H1 (cell line): ENCODE data around the gene MPPED2. TPM values are rescaled to one million over a fixed set of nuclear protein-coding genes. Genes with fewer than 3 reads are reported as not detected.

ENCODE experiments used
- polyA plus RNA-seq, 7 experiments: library from polyadenylated mRNA; depleted of rRNA in 3 of 7; stranded (reverse) in 5 of 7; unstranded in 2 of 7; fragments of >200 nt in 5 of 7; fragments of 200-250 nt in 2 of 7; gene quantifications; 1 replicate in 5 of 7; 2 replicates in 1 of 7; 4 replicates in 1 of 7; pipeline versions ENCODE4 v1.2.1 to v1.2.3, GENCODE V29; 2011 to 2013; ENCODE audit warnings: missing spikeins in 2 of 7, mixed read lengths in 2 of 7
- total RNA-seq: library from RNA; stranded (reverse); fragmentation: NEBNext Ultra II Directional; extraction: Animal tissue kit (Norgen Biotek cat#: 25700); gene quantifications from 2 replicates; pipeline ENCODE4 v1.2.1, GENCODE V29; 2021
- TF ChIP-seq, protein P1 (sequence below): fragments of 300-600 bp; sonication (generic); IDR thresholded peaks from 2 replicates; pipeline ENCODE4 v1.7.1; 2012; ENCODE audit warnings: low read length, moderate library complexity, mild to moderate bottlenecking, inconsistent platforms; ENCODE audit not compliant: insufficient replicate concordance

Gene MPPED2
- total and polyA plus RNA-seq, 2 of the 8 experiments (the other 6 are each of a cell fraction or from before 2014, with no cell fraction given): 1.3 to 3.5 TPM

DNA sequence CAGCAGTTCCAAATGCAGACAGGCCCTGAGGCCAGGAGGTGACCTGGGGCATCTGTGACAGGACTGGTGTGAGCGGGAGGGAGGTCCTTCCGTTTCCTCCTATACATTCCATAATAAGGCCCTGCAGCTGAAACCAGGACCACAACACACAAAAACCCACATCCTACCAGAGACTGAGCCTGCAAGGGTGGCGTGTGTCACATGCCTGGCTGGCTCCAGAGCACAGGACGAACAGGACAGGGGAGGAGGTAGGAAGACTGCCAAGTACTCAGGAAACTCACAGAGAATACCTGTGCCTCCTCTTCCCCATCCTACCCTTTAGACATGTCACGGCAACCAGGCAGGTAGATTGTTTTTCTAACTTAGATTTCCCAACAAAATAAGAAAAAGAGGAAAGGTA lies 159.4 kb downstream of the MPPED2 start (continued):
- TF ChIP-seq, protein P1, sequence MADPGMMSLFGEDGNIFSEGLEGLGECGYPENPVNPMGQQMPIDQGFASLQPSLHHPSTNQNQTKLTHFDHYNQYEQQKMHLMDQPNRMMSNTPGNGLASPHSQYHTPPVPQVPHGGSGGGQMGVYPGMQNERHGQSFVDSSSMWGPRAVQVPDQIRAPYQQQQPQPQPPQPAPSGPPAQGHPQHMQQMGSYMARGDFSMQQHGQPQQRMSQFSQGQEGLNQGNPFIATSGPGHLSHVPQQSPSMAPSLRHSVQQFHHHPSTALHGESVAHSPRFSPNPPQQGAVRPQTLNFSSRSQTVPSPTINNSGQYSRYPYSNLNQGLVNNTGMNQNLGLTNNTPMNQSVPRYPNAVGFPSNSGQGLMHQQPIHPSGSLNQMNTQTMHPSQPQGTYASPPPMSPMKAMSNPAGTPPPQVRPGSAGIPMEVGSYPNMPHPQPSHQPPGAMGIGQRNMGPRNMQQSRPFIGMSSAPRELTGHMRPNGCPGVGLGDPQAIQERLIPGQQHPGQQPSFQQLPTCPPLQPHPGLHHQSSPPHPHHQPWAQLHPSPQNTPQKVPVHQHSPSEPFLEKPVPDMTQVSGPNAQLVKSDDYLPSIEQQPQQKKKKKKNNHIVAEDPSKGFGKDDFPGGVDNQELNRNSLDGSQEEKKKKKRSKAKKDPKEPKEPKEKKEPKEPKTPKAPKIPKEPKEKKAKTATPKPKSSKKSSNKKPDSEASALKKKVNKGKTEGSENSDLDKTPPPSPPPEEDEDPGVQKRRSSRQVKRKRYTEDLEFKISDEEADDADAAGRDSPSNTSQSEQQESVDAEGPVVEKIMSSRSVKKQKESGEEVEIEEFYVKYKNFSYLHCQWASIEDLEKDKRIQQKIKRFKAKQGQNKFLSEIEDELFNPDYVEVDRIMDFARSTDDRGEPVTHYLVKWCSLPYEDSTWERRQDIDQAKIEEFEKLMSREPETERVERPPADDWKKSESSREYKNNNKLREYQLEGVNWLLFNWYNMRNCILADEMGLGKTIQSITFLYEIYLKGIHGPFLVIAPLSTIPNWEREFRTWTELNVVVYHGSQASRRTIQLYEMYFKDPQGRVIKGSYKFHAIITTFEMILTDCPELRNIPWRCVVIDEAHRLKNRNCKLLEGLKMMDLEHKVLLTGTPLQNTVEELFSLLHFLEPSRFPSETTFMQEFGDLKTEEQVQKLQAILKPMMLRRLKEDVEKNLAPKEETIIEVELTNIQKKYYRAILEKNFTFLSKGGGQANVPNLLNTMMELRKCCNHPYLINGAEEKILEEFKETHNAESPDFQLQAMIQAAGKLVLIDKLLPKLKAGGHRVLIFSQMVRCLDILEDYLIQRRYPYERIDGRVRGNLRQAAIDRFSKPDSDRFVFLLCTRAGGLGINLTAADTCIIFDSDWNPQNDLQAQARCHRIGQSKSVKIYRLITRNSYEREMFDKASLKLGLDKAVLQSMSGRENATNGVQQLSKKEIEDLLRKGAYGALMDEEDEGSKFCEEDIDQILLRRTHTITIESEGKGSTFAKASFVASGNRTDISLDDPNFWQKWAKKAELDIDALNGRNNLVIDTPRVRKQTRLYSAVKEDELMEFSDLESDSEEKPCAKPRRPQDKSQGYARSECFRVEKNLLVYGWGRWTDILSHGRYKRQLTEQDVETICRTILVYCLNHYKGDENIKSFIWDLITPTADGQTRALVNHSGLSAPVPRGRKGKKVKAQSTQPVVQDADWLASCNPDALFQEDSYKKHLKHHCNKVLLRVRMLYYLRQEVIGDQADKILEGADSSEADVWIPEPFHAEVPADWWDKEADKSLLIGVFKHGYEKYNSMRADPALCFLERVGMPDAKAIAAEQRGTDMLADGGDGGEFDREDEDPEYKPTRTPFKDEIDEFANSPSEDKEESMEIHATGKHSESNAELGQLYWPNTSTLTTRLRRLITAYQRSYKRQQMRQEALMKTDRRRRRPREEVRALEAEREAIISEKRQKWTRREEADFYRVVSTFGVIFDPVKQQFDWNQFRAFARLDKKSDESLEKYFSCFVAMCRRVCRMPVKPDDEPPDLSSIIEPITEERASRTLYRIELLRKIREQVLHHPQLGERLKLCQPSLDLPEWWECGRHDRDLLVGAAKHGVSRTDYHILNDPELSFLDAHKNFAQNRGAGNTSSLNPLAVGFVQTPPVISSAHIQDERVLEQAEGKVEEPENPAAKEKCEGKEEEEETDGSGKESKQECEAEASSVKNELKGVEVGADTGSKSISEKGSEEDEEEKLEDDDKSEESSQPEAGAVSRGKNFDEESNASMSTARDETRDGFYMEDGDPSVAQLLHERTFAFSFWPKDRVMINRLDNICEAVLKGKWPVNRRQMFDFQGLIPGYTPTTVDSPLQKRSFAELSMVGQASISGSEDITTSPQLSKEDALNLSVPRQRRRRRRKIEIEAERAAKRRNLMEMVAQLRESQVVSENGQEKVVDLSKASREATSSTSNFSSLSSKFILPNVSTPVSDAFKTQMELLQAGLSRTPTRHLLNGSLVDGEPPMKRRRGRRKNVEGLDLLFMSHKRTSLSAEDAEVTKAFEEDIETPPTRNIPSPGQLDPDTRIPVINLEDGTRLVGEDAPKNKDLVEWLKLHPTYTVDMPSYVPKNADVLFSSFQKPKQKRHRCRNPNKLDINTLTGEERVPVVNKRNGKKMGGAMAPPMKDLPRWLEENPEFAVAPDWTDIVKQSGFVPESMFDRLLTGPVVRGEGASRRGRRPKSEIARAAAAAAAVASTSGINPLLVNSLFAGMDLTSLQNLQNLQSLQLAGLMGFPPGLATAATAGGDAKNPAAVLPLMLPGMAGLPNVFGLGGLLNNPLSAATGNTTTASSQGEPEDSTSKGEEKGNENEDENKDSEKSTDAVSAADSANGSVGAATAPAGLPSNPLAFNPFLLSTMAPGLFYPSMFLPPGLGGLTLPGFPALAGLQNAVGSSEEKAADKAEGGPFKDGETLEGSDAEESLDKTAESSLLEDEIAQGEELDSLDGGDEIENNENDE: no peak
